ENCODE results near the gene ANKRD28.

DNA sequence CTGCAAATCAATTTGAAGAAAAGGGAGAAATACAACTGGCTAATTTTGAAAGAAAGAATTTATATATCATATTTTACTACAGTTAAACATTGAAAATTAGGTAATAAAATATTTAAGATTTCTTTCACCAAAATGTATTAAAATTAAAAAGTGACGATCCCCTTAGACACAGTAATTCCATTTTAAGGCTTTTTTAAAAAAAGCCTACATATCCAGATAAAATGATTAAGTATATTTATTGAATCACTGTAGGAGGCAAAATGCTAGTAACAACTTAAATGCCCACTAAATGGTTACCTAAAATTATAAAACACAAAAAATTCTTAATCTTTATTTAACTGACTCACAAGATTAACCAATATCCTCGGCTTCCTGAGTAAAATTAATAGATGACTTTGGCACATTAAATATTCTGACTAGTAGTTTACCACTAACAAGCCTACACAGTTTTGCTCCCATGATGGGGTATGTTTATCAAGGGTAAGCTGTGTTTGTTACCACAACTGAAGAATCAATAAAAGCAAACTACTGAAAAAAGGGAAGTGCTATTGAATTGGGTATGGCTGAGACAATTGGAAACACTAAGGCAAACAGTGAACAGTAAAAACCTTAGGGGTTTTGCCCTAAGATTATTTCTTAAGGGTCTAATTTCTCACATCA lies 28.4 kb downstream of the ANKRD28 start:
- TF ChIP-seq, protein P1, sequence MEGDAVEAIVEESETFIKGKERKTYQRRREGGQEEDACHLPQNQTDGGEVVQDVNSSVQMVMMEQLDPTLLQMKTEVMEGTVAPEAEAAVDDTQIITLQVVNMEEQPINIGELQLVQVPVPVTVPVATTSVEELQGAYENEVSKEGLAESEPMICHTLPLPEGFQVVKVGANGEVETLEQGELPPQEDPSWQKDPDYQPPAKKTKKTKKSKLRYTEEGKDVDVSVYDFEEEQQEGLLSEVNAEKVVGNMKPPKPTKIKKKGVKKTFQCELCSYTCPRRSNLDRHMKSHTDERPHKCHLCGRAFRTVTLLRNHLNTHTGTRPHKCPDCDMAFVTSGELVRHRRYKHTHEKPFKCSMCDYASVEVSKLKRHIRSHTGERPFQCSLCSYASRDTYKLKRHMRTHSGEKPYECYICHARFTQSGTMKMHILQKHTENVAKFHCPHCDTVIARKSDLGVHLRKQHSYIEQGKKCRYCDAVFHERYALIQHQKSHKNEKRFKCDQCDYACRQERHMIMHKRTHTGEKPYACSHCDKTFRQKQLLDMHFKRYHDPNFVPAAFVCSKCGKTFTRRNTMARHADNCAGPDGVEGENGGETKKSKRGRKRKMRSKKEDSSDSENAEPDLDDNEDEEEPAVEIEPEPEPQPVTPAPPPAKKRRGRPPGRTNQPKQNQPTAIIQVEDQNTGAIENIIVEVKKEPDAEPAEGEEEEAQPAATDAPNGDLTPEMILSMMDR (IDR thresholded peaks at IDR 0.05), result no peak
- no peak for TF ChIP-seq POLR2A (IDR thresholded peaks at IDR 0.05)
